Stomach (tissue), 4 donors: Measurements from ENCODE around the gene CCL17.

Experiments
- EP300 ChIP-seq: sonication (generic); formaldehyde crosslinking; IDR thresholded peaks from one replicate; pipeline ENCODE4 v1.6.1; 2017; ENCODE audit warnings: antibody characterized with exemption
- POLR2A ChIP-seq, 4 donors: fragments of 450-650 bp; IDR thresholded peaks; one replicate each; pipeline ENCODE4 v1.6.1; 2016; ENCODE audit warnings: antibody characterized with exemption in 4 of 4, control low read depth in 2 of 4, mild to moderate bottlenecking in 1 of 4, moderate library complexity in 1 of 4
- POLR2AphosphoS5 ChIP-seq, 3 donors: sonication (generic); formaldehyde crosslinking; IDR thresholded peaks; one replicate each; pipeline ENCODE4 v1.6.1; 2016; ENCODE audit warnings: antibody characterized with exemption in 3 of 3
- TF ChIP-seq, protein P1 (sequence below), 7 experiments: fragments of 450-650 bp in 4 of 7; fragments of 200-600 bp in 3 of 7; sonication (generic) in 3 of 7; IDR thresholded peaks; one replicate each; pipeline ENCODE4 v1.5.1; 2016 to 2019; ENCODE audit warnings: antibody characterized with exemption in 7 of 7, control low read depth in 2 of 7, mild to moderate bottlenecking in 1 of 7

- no peak for TF ChIP-seq POLR2AphosphoS5 (IDR thresholded peaks at IDR 0.05)
- TF ChIP-seq EP300: no peak
- no peak for TF ChIP-seq POLR2A (IDR thresholded peaks at IDR 0.05)
- TF ChIP-seq, protein P1, sequence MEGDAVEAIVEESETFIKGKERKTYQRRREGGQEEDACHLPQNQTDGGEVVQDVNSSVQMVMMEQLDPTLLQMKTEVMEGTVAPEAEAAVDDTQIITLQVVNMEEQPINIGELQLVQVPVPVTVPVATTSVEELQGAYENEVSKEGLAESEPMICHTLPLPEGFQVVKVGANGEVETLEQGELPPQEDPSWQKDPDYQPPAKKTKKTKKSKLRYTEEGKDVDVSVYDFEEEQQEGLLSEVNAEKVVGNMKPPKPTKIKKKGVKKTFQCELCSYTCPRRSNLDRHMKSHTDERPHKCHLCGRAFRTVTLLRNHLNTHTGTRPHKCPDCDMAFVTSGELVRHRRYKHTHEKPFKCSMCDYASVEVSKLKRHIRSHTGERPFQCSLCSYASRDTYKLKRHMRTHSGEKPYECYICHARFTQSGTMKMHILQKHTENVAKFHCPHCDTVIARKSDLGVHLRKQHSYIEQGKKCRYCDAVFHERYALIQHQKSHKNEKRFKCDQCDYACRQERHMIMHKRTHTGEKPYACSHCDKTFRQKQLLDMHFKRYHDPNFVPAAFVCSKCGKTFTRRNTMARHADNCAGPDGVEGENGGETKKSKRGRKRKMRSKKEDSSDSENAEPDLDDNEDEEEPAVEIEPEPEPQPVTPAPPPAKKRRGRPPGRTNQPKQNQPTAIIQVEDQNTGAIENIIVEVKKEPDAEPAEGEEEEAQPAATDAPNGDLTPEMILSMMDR (IDR thresholded peaks at IDR 0.05): no peak
These were observed 8.7 kb downstream of the CCL17 start for GRCh38 chr16:57413301-57413730.
